Sciatic nerve (tissue), 2 donors: Measurements from ENCODE around the gene NKX1-1. TPM values are rescaled to one million over a fixed set of nuclear protein-coding genes. Genes with fewer than 3 reads are reported as not detected.

Experiments
- ATAC-seq: fragments of 200-7000 bp; cut with Tn5 transposase; one replicate; pipeline ENCODE4 v1.9.1; 2020; ENCODE audit warnings: mild to moderate bottlenecking, moderate library complexity
- DNase-seq: peaks from one replicate; pipeline ENCODE4 v3.0.0-alpha.2; 2020; ENCODE audit warnings: low spot score
- intact Hi-C: fragments of 100-400 bp; cut with DNase I; formaldehyde crosslinking; loops from one replicate; pipeline ENCODE4 v1.14.2; 2022
- total RNA-seq: library from RNA; stranded (reverse); fragmentation: NEBNext Ultra II Directional; extraction: Animal tissue kit (Norgen Biotek cat#: 25700); gene quantifications from one replicate; pipeline ENCODE4 v1.2.1, GENCODE V29; 2021
- donor health status: DM: no; HTN: no; CAD: no.
- donor health status: DM: no; HTN: no; CAD: no.

Gene NKX1-1
- total RNA-seq, 1 donor from 2014 or later, result not detected

DNA sequence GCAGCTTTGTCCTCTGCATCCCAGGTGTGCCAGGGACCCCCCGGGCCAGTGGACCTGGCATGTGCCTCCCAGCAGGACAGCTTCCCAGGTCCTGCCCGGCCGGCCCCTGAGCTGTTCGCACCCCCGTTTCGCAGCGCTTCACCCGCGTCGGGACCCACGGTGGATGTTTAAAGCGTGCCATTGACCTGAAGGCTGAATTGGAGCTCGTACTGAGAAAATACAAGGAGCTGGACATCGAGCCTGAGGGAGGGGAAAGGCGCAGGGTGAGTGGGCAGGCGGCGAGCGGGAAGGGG lies 51.3 kb downstream of the NKX1-1 start:
- intact Hi-C loops, result loop anchor here (5.0 to 10.0 kb wide), 2 partner anchors 220 to 272 kb away; no protein-coding TSS in a partner anchor
- DNase-seq, result no peak
- ATAC-seq, result no peak

DNA sequence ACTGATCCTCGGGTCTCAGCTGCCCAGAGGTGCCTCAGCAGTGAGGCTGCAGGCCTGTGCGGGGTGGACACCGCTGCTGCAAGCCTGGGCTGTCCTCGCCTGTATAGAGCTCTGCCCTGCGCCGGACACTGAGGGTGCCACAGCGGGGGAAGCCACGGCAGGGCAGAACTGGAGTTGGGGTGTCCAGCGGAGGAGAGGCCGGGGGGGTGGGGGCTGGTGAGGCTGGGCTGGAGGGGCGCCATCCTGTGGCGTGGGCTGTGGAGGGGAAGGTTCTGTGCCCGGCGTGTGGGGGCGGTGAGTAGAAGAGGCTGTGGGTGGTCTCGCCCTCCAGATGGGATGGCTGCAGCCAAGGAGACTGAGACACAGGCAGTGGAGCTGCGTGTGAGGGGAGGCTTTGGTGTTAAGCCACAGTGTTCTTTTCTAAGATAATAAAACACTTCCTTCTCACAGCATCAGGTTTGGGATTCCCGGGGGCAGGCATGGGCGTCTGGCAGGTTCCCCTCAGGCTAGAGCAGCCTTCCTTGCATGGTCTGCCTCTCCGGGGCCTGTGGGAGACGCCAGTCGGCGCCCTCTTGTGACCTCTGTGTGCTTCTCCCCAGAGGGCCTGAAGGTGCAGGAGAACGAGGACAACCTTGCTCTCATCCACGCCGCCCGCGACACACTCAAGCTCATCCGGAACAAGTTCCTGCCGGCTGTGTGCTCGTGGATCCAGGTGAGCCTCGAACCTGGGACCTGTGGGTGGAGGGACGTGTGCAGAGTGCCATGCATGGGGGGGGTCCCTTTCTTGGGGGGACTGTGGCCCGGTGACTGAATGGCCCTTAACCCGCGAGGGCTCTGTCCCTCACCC lies 51.9 kb downstream of the NKX1-1 start:
- intact Hi-C loops, result loop anchor here (10.0 kb wide), 1 partner anchor 220 kb away; no protein-coding TSS in a partner anchor
- no peak for DNase-seq
- no peak for ATAC-seq

DNA sequence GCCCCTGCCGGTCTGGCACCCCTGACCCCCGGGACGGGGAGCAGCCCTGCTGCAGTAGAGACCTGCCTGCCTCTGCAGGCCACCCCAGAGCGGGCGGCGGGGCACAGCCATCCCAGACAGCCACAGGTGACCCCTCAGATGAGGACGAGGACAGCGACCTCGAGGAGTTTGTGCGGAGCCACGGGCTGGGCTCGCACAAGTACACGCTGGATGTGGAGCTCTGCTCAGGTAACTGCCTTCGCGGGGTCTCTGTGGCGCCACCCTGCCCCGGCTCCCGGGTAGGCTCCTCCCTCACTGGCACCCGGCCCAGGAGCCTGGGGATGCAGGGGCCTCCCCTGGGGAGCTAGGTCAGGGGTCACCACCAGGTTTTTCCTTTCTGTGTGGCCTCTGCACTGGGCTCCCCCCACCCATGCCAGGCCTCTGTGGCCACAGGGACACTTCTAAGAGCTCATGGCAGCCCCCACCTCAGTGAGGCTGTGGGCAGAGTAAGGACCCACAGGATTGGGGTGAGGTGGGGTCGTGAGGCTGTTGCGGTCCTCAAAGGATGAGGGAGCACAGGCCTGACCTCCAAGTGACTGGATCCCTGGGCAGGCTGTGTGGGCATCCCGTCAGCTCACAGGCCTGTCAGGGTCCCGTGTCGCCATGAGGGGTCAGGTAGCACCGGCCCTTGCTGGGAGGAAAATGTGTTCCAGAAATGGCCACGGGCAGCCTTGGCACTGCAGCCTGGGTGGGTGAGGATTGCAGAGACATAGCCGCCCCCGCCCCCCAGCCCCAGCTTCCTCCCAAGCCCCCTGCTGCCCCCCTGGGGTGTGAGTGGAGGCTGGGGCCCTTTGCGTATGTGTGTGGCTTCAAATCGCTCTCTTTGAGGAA lies 52.8 kb downstream of the NKX1-1 start:
- intact Hi-C loops, result loop anchor here (10.0 kb wide), 1 partner anchor 219 kb away; no protein-coding TSS in a partner anchor
- DNase-seq, result no peak
- ATAC-seq, result no peak

Other genes with a start within 250 kb of the NKX1-1 start
- 35.6 TPM for gene SPON2, start 233.9 kb downstream of the NKX1-1 start, total RNA-seq
- gene CTBP1, start 157.3 kb downstream of the NKX1-1 start, total RNA-seq, result 143 TPM
- 68.6 TPM for gene MAEA, start 116.6 kb downstream of the NKX1-1 start, total RNA-seq
- gene UVSSA, start 59.2 kb downstream of the NKX1-1 start, total RNA-seq, result 33.5 TPM